Left colon (tissue), 2 donors: ENCODE measurements around the gene SLAMF9. TPM values are rescaled to one million over a fixed set of nuclear protein-coding genes. Genes with fewer than 3 reads are reported as not detected.

ENCODE experiments used
- ATAC-seq: fragments of 200-7000 bp; cut with Tn5 transposase; one replicate; pipeline ENCODE4 v1.9.1; 2020; ENCODE audit warnings: mild to moderate bottlenecking, moderate library complexity
- DNase-seq, 2 donors: peaks; one replicate each; pipeline ENCODE4 v3.0.0-alpha.2; 2020
- intact Hi-C, 2 donors: fragments of 100-400 bp; cut with DNase I in 1 of 2; cut with micrococcal nuclease in 1 of 2; formaldehyde crosslinking; loops; one replicate each; pipeline versions ENCODE4 v1.11.2 to v1.14.0; 2022; cut with DNase I, micrococcal nuclease
- total RNA-seq, 2 donors: library from RNA; stranded (reverse); fragmentation: NEBNext Ultra II Directional; extraction: Animal tissue kit (Norgen Biotek cat#: 25700); gene quantifications; one replicate each; pipeline ENCODE4 v1.2.1, GENCODE V29; 2021
- donor health status: DM: no; HTN: no; CAD: no.
- donor health status: DM: yes; HTN: yes; CAD: no.

Gene SLAMF9
- total RNA-seq, 2 donors from 2014 or later = not detected

DNA sequence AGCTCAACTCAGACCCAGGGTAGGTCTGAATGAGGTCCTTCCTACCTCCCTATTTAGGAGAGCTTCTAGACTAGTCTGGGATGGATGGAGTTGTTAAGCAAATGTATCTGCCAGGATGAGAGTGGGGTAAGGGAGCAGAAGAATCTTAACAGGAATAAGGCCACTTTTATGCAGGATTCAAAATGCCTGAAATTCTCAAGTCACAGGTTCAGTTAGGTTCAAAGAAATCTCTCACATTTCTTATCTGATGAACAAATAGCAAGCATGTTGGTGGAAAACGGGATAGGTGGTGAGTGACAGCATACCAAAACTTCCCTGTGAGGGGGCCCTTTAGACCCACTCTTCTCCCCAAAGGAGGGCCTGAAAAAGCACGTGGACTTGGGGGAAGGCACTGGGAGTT, 3.0 kb downstream of the SLAMF9 start:
- ATAC-seq = no peak
- intact Hi-C loops = no loop called here
- DNase-seq = no peak

DNA sequence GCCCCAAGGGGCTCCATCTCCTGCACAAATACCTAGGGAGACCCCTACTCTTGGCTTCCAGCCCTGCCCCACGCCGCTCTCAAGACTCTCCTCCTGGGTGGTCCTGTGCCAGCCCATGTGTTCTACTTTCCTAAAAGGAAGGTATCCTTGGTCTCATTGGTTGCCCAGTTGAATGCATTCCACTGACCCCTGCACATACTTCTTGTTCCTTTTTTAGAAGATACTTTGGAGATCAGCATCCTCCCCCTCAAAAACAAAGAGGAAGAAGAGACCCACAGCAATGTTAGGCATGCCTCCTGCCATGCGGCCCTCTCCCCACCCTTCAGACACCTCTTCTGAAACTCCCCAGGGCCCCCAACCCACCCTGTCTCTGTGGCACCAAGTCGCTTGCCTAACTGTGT, 4.1 kb downstream of the SLAMF9 start:
- no peak for ATAC-seq
- intact Hi-C loops = no loop called here
- peak in 1 of 2 donors; percentile 21 for DNase-seq

DNA sequence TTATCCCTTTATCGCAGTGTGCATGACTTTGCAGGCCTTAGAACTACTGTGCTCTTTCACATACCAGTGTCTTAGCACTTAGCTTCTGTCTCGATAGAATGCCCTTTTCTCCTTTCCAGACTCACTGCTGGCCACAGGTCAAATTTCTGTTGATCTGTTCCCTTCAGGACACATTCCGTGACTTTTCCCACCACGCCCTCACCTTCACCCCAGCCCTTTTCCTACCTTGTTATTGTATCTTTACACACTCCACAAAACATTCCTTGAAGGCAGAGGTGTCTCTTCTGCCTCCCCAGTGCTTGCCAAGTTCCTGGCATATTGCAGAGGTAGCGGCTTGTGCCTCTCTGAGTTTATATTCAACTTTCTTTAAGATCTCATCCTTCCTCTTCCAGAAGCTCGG, 4.9 kb downstream of the SLAMF9 start:
- ATAC-seq (peak; percentile 34), DNase-seq (peak; percentile 56 to 67)
- intact Hi-C loops = no loop called here

DNA sequence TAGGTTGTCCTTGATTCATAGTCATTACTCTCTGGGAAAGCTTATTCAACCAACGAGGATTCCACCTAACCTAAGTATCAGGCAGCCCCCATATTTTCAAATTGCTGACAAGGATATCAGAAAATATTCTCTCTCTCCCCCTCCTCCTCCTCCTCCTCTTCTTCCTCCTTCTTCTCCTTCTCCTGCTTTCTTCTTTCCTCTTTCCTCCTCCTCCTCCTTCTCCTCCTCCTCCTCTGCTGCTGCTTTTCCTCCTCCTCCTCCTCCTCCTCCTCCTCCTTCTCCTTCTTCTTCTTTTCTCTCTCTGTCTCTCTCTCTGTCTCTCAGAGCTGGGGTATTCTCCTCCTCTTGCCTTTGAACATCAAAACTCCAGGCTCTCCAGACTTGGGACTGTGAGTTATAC, 6.1 kb downstream of the SLAMF9 start:
- DNase-seq (no peak), ATAC-seq (no peak)
- intact Hi-C loops = no loop called here

DNA sequence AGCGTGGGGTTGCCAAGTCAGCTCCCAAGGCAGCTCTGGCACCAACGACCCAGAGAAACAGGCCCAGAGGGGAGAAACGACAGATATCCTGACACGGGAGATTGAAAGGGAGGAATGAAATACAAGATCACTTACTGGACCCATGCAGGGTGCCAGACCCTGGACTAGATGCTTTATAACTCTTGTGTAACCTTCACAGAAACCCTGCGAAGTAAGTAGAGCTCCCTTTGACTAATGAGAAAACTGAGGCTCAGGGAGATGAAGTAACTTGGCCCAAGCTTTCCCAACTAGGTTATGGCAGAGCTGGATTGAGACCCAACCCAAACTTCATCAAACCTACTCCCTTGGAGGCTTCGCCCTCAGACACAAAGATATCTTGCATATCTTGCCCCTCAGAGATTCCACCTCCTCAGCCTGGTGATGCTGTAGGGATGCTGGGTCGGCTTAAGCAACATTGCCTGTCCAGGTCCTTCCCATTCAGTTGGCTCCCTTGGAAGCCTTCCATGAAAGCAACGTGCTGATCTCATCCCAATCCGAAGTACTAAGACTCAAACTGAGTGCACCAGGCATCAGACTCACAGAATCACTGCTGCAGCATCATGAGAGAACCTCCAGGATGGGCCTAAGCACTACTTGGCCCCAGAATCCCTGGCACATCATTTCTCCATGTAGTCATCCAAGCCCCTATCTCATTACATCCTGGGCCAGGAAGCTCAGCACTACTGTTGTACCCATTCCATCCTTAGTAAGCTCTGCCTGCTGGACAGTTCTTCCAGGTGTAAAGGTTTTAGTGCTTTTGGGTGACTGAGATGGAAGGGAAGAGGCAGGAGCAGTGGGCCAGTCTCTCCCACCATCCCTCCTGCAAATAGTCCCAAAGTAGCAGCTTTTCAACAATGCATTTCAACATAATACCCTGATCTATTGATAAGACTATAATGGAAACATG, 7.5 kb downstream of the SLAMF9 start:
- intact Hi-C loops = no loop called here
- ATAC-seq (no peak), DNase-seq (peak in 1 of 2 donors; percentile 20)

DNA sequence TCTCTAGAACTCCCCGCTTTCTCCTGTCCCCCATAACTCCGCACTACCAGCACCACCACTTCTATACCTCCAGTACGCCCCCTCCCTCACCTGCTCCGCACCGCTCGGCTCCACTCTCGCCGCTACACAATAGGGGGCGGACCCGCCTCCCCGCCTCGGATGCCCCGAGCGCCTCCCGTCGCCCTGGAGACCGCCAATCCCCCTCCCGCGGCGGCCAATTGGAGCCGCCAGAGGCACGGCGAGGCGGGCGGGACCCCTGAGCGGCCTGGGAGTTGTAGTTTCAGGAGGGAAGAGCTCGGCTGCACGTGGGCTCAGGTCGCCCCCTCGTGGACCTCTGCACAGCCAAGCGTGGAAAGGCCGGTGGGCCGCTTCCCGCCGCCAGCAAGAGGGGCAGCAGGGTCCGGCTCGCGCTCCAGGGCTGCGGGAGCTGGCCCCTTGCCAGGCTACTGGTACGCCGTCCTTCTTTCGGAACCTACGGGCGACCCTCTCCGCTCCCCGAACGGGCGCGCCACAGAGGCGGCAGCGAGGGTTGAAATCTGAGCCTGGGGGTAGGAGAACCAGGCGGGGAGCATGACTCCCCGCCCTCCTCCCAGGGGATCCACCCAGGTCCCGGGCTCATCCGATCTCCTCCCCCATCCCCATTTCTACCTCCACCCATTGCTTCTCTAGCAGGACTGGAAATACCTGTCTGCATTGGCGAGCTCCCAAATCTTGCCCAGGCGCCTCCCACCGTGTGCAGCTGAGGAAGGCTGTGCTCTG, 8.4 kb downstream of the SLAMF9 start, which contains the start of gene IGSF9:
TSS of gene IGSF9 (minus strand) at position 131 of the 759 bp plus-strand sequence. CDS start 2,159 bp downstream, outside the sequence.
- intact Hi-C loops = no loop called here
- ATAC-seq = peak; percentile 87
- DNase-seq = peak; percentile 87 to 90

DNA sequence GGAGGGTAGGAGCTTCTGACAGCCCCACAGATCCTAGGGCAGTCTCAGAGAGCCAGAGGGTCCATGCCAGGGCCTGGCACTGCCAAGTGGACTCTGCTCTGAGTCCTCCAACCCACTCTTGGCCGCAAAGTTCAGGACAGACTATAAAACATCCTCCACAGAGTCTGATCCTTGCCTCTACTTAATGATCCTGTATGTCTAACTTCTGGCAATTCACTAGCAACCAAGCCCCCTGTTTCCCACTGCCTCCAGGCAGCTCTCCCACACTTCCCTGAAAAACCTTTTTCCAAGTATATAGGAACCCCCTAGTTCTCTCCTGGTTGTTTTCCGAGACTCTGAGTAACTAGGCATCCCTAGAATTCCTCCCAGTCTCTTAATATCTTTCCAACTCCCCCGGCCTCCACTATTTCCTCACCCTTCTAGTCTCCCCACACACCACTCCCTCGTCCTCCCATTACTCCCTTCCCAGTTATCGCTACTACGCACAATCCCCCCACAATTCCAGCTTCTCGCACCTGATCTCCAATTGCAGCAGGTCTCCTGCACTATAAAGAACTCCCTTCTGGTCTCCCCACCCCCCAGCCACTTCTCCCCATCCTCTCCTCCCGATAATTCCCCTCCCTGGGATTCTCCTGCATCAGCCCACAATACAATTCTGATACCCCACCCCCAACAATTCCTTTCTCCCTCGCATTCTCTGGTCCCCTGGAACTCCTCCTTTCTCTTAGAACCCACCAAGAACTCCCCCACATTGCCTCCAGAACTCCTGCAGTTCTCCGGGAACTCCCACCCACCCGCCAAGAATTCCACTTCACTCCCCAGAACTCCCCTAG, 9.2 kb downstream of the SLAMF9 start:
- intact Hi-C loops = no loop called here
- ATAC-seq (peak; percentile 19), DNase-seq (peak in 1 of 2 donors; percentile 22)

DNA sequence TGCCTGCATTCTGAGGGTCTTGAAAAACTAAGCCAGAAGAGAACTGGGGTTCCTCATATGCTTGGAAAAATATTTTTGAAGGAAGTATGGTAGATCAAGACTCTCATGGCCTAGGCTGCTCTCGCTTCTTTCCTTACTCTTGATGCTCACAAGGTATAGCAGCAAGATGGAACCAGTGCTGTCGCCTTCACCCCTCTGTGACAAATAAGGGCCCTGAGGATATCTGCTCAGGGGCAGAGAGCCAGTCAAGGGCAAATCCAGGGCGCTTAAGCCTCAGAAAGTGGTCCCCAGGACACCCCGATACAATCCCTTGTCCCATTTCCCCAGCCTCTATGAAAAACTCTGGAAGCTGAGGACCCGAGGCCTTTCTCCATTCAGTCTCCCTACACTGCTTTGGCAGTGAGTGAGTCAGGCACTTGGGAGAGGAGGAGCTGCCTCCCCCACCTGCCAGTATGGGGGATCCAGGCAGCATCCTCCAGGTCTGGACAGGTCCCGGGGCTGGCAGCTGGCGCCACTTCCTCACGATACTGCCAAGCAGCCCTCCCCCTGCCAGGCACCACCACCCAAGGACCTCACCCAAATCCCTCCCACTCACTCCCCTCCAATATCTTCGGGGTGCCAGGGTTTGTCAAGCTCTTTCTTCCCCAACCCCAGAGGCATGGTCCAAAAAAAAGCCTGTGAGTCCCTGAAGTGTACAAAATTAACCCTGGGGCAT, 10.0 kb downstream of the SLAMF9 start:
- ATAC-seq (no peak), DNase-seq (peak in 1 of 2 donors; percentile 24)
- intact Hi-C loops = no loop called here

DNA sequence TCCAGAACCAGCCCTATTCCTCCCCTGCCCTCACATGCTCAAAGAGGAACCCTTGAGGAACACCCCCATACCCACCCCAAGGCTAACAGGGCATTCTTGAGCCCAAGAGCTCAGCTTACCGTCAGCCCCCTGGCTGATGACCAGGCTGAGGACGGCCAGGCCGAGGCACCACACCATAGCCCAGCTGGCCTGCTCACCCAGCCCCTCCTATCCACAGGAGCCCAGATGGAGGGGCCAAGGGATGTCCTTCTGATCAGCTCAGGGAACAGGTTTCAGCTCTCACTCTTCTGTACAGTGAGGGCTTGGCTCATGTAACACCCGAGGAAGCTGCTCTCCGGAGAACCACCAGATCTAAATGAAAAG, 10.8 kb downstream of the SLAMF9 start:
- intact Hi-C loops = no loop called here
- ATAC-seq (no peak), DNase-seq (peak in 1 of 2 donors; percentile 20)

DNA sequence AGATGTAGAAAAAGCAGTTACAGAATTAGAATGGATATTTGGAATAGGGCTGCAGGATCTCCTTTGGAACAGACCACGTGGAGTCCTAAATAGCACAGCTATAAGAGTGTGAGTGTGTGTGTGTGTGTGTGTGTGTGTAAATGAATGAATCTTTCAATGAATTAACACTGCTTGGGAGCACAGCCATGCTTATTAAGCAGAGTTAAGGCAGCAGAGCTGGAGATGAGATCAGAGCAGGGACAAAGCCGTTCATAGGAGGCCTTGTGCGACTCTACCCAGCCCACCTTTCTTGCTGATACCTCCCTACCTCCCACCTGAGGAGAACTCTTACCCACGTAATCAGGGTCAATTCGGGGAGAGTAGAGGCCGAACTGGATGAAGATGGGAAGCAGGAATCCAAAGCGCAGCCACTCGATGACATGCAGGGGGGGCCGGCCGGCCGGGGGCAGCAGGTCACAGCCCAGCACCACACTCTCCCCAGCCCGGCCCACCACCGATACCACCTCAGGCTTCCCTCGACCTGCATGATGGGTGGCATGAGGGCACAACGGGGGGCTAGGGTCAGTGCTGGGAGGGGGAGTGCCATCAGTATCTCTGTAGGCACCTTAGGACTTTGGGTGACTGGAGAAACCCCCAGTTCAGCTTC, 11.3 kb downstream of the SLAMF9 start:
- peak in 1 of 2 donors; percentile 18 for DNase-seq
- ATAC-seq = no peak
- intact Hi-C loops = no loop called here

DNA sequence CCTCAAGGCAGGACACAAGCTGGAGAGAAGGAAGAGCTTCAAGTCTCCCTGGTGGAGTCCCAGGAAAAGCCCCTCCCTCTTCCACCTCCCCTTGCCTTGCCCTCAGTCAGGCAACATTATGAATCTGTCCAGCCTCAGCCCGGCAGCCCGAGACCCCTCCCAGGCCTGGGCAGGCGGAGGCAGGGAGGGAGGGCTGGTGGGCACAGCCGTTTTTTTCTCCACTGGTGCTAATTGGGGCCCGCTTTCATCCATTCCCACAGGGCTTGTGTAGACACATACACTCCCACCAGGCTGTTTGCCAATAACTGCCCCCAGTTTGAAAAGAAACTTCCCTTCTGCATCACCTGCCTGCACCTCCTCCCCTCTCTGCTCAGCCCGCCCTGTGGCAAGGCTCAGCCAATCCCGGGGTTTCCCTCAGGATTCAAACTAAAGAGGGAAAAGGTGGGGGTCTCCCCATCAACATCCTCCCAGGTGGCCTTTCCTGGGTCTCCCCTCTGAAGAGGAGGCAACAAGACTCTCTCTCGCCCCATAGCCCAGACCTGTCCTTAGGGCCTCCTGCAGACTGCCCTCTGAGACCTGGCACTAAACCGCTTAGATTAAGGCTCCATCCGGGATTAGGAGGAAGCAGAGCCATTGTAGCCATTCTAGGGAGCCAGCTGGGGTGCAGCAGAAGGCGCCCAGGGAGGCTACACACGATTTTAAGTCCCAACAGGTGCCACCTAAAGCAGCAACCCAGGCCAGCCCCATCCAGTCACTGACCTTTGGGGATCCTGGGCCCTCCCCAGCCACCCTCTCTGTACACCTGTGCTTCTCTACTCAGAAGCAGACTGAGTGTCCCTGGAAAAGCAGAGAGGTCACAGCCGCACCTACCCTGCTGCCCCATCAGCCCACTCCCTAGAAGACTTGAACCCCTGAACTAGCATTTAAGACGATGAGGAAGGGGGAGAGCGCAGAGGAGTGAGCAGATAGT, 12.2 kb downstream of the SLAMF9 start:
- intact Hi-C loops = no loop called here
- ATAC-seq = no peak

DNA sequence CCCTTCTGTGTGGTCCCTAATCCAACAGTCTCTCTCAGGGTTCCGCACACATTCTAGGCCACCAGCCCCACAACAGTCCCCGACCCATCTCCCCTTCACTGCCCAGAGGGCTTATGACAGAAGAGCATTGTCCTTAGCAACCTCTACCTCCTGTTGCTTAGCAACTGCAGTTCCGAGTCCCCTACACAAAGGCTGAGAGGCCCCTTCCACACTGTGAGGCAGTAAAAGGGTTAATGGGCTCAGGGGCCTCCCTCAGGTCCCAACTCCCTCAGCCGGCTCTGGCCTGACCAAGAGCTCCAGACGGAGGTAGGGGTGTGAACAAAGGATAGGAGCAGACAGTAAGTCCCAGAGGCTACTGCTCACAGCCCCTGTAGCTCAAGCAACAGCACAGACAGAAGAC, 12.9 kb downstream of the SLAMF9 start:
- intact Hi-C loops = no loop called here
- no peak for ATAC-seq

More for the DNA sequence above, 12.2 kb downstream of the SLAMF9 start:
- DNase-seq = no peak

DNA sequence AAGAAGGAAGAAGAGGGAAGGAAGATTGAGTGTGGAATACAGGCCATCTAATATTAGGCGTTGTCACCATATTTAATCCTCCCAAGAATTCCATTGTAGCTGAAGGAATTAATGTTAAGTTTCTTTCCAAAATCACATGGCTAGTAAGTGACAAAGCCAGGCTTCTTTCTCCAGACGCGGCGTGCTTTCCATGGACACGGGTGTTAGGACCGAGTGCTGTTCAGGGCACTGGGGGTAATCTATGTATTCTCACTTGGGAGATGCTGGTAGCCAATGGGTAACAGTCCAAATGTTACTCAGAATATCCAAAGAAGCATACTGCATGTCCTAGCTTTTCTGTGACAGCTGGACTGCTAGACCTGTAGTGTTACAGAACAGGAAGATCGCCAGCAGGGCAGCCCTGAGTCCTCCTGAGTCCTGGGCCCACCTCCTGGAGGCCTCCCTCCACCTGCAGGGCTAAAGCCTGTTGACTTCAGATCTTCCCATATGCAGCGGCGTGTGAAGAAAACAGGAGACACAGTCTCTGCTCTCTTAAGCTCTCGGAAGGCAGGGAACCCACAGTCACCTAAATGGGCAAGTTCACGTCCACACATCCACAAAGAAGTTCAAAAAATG, 13.9 kb downstream of the SLAMF9 start:
- no peak for ATAC-seq
- intact Hi-C loops = no loop called here
- DNase-seq = no peak

More for the DNA sequence above, 12.9 kb downstream of the SLAMF9 start:
- no peak for DNase-seq

DNA sequence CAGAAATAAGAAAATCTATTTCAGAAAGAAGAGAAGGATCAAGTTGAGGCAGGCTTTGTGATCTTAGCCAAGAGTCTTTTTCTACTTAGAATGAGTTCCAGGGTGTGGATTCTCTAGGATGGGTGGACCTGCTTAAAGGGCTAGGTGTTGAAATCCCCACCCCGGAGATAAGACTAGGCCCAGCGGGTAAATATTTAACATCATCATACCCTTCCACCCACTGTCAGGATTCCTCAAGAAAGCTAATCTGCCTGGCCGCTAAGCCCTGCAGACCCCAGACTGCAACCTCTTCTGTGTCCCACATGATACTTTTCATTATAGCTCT, 14.4 kb downstream of the SLAMF9 start:
- intact Hi-C loops = loop anchor here in 1 of 2 donors (5.0 kb wide), 1 partner anchor 68 kb away; no protein-coding TSS in a partner anchor
- peak in 1 of 2 donors; percentile 29 for DNase-seq

DNA sequence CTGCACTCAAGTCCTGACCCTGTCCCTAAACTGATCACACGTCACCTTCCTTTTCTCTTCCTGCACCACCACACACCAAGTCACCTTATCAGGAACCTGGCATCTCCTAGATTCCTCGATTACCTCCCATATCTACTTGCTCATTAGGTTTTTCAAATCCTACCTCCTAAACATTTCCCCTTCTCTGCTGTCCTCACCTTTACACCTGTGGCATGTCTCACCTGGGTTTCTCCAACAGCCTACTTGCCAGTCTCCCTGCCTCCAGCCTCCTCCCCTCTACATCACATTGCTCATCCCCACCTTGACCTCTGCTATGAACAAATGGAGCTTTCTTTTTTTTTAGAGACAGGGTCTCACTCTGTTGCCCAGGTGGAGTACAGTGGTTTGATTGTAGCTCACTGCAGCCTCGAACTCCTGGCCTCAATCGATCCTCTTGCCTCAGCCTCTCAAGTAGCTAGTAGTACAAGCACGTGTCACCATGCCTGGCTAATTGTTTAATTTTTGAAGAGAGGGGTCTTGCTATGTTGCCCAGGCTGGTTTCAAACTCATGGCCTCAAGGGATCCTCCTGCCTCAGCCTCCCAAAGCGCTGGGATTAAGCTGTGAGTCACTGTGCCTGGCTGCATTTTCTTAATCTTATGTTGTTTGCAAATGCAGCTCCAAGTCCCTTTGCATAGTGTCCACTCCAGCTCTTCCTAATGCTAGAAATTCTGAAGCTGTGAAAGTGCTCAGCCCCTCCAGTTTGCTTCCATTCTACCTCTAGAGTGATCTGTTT, 14.9 kb downstream of the SLAMF9 start:
- DNase-seq = peak in 1 of 2 donors; percentile 16
- intact Hi-C loops = loop anchor here in 1 of 2 donors (5.0 kb wide), 1 partner anchor 68 kb away; no protein-coding TSS in a partner anchor
- ATAC-seq = peak; percentile 7

More for the DNA sequence above, 14.4 kb downstream of the SLAMF9 start:
- ATAC-seq = peak; percentile 63
